ENCODE results near the gene UNG.
"Not testable (repeated sequence)": the region's sequence is repeated elsewhere in the genome, so short reads cannot be mapped to it uniquely, and the experiment has no call there.

The UNG gene

GRCh38 chr12:109140560-109140959 lies 43.2 kb downstream of the UNG start:
- Histone ChIP-seq H3K36me3 (peaks cover 0 to 21% (median 10%) of the 10 kb centered on the region in 3 donors), H3K9me3 (no peaks in the 10 kb centered on the region), H3K27me3 (no peaks in the 10 kb centered on the region), H3K4me3 (no peak overlapping the region), H3K4me1 (no peaks in the 10 kb centered on the region), H3K27ac (no peak overlapping the region)
- intact Hi-C loops (cut with DNase I; ENCODE audit: low total_unique reads) = no loop called here
- DNase-seq = no peak
- no peak for TF ChIP-seq CTCF (IDR thresholded peaks at IDR 0.05)

GRCh38 chr12:109144224-109144623 lies 46.8 kb downstream of the UNG start:
- H3K4me1 ChIP-seq = peaks cover 0 to 5% (median 0%) of the 10 kb centered on the region in 4 donors
- no peak overlapping the region for H3K27ac ChIP-seq
- H3K27me3 ChIP-seq = no peaks in the 10 kb centered on the region
- H3K9me3 ChIP-seq = no peaks in the 10 kb centered on the region
- intact Hi-C loops (cut with DNase I; ENCODE audit: low total_unique reads) = no loop called here
- no peak overlapping the region for H3K4me3 ChIP-seq
- TF ChIP-seq CTCF (IDR thresholded peaks at IDR 0.05) = no peak
- H3K36me3 ChIP-seq = peaks cover 0 to 21% (median 10%) of the 10 kb centered on the region in 3 donors
- peak in 1 of 2 donors; percentile 11 for DNase-seq

GRCh38 chr12:109147126-109147525 lies 49.7 kb downstream of the UNG start:
- H3K36me3 ChIP-seq; H3K9me3 ChIP-seq; H3K4me1 ChIP-seq; H3K27ac ChIP-seq; intact Hi-C loops (cut with DNase I; ENCODE audit: low total_unique reads); H3K4me3 ChIP-seq; H3K27me3 ChIP-seq: not testable (repeated sequence)
- DNase-seq = peak in 1 of 2 donors; percentile 13

- H3K27me3 ChIP-seq = no peaks in the 10 kb centered on the region
Measured at GRCh38 chr12:109147954-109148353, 50.6 kb downstream of the UNG start.

GRCh38 chr12:109150124-109150640 lies 52.8 kb downstream of the UNG start:
- no peaks in the 10 kb centered on the region for H3K36me3 ChIP-seq
- intact Hi-C loops (cut with DNase I; ENCODE audit: low total_unique reads) = no loop called here
- no peak for TF ChIP-seq CTCF (IDR thresholded peaks at IDR 0.05)
- DNase-seq = no peak
- no peaks in the 10 kb centered on the region for H3K27me3 ChIP-seq
- peaks cover 0 to 11% (median 5%) of the 10 kb centered on the region in 4 donors for H3K4me1 ChIP-seq
- H3K27ac ChIP-seq = no peak overlapping the region
- no peak overlapping the region for H3K4me3 ChIP-seq
- no peaks in the 10 kb centered on the region for H3K9me3 ChIP-seq

More at GRCh38 chr12:109147954-109148353, 50.6 kb downstream of the UNG start:
- Histone ChIP-seq H3K4me3 (no peak overlapping the region), H3K27ac (no peak overlapping the region), H3K4me1 (peaks cover 0 to 5% (median 0%) of the 10 kb centered on the region in 4 donors), H3K36me3 (no peaks in the 10 kb centered on the region), H3K9me3 (no peaks in the 10 kb centered on the region)
- intact Hi-C loops (cut with DNase I; ENCODE audit: low total_unique reads) = no loop called here
- no peak for TF ChIP-seq CTCF (IDR thresholded peaks at IDR 0.05)
- peak; percentile 66 to 77 for DNase-seq

GRCh38 chr12:109151457-109151856 lies 54.1 kb downstream of the UNG start:
- H3K4me1 ChIP-seq = peaks cover 0 to 8% (median 7%) of the 10 kb centered on the region in 4 donors
- intact Hi-C loops (cut with DNase I; ENCODE audit: low total_unique reads) = no loop called here
- no peaks in the 10 kb centered on the region for H3K9me3 ChIP-seq
- H3K27me3 ChIP-seq = no peaks in the 10 kb centered on the region
- no peak for DNase-seq
- no peak overlapping the region for H3K27ac ChIP-seq
- H3K36me3 ChIP-seq = no peaks in the 10 kb centered on the region
- H3K4me3 ChIP-seq = no peak overlapping the region
- TF ChIP-seq CTCF (IDR thresholded peaks at IDR 0.05) = no peak
